GM12878 (cell line): Measurements from ENCODE around the gene LPCAT4. TPM values are rescaled to one million over a fixed set of nuclear protein-coding genes. Genes with fewer than 3 reads are reported as not detected.

Experiments used
- ATAC-seq: fragments of 200-7000 bp; cut with Tn5 transposase; 3 replicates; pipeline ENCODE4 v1.9.1; 2020; ENCODE audit warnings: mild to moderate bottlenecking, moderate library complexity
- BruUV-seq: library from RNA; stranded (reverse); fragments of 400-500 nt; replicated peaks from 2 replicates; lab custom pipeline; 2021; lab: Mats Ljungman, UMichigan
- CTCF ChIA-PET: fragments of 300-600 bp; sonication (Branson Sonifier 250); formaldehyde crosslinking; extraction: SDS; loops from one replicate; lab custom pipeline; 2021; ENCODE audit warnings: inconsistent platforms; lab: Yijun Ruan, JAX
- POLR2A ChIA-PET: fragments of 350-600 bp; formaldehyde crosslinking; extraction: SDS; loops from one replicate; lab custom pipeline; 2021; ENCODE audit warnings: inconsistent platforms; lab: Charles Lee
- RAD21 ChIA-PET: fragments of 300-600 bp; sonication (Branson Sonifier 250); formaldehyde crosslinking; loops from one replicate; lab custom pipeline; 2023; ENCODE audit warnings: antibody characterized with exemption; ENCODE audit not compliant: unreplicated experiment; lab: Charles Lee
- SMC1A ChIA-PET: fragments of 300-600 bp; sonication (Branson Sonifier 250); formaldehyde crosslinking; loops from one replicate; lab custom pipeline; 2023; ENCODE audit not compliant: unreplicated experiment, uncharacterized antibody; lab: Charles Lee
- DNase-seq: peaks from one replicate; pipeline ENCODE4 v3.0.0-alpha.2; 2011; ENCODE audit warnings: low read depth, low spot score
- FAIRE-seq: peaks from 3 replicates; lab custom pipeline; 2011; peaks lifted over from hg19 to GRCh38; lab: Jason Lieb, UNC
- H2AFZ ChIP-seq: 2 replicates; pipeline ENCODE4 v1.6.0; 2011; ENCODE audit warnings: low read depth, low read length, control low read depth; ENCODE audit not compliant: control insufficient read depth
- H3K27ac ChIP-seq: 2 replicates; pipeline ENCODE4 v1.5.1; 2011; ENCODE audit warnings: control low read depth; ENCODE audit not compliant: control insufficient read depth, insufficient read depth
- H3K27me3 ChIP-seq, 2 experiments: replicated peaks in 1 of 2; 2 replicates each; pipeline versions ENCODE4 v1.6.0 to v1.6.1; 2011; ENCODE audit warnings: low read length in 1 of 2; ENCODE audit not compliant: control insufficient read depth in 2 of 2, insufficient read depth in 2 of 2
- H3K36me3 ChIP-seq, 2 experiments: 2 replicates each; pipeline ENCODE4 v1.5.1; 2011; ENCODE audit warnings: low read length in 1 of 2; ENCODE audit not compliant: control insufficient read depth in 2 of 2, insufficient read depth in 2 of 2
- H3K4me1 ChIP-seq: 2 replicates; pipeline ENCODE4 v1.6.1; 2011; ENCODE audit warnings: mild to moderate bottlenecking, low read length, moderate library complexity, mixed read lengths; ENCODE audit not compliant: control insufficient read depth, insufficient read depth
- H3K4me2 ChIP-seq: 2 replicates; pipeline ENCODE4 v1.6.0; 2011; ENCODE audit warnings: control low read depth; ENCODE audit not compliant: control insufficient read depth, insufficient read depth
- H3K4me3 ChIP-seq: fragments of 200-600 bp; sonication (generic); 2 replicates; pipeline ENCODE4 v1.5.1; 2016
- H3K79me2 ChIP-seq: 2 replicates; pipeline ENCODE4 v1.6.0; 2011; ENCODE audit warnings: low read length; ENCODE audit not compliant: control insufficient read depth, insufficient read depth
- H3K9ac ChIP-seq: 2 replicates; pipeline ENCODE4 v1.8.0; 2011; ENCODE audit warnings: low read length, control low read depth, mixed read lengths; ENCODE audit not compliant: control insufficient read depth, insufficient read depth
- H3K9me3 ChIP-seq: replicated peaks from 3 replicates; pipeline ENCODE4 v1.5.1; 2011; ENCODE audit warnings: mild to moderate bottlenecking, low read length; ENCODE audit not compliant: control insufficient read depth, insufficient read depth
- H4K20me1 ChIP-seq: 2 replicates; pipeline ENCODE4 v1.6.0; 2011; ENCODE audit not compliant: control insufficient read depth, insufficient read depth
- E2F4 ChIP-seq: IDR thresholded peaks from 2 replicates; pipeline ENCODE4 v1.6.1; 2012; ENCODE audit warnings: low read depth, low read length, improper control_type of control experiment
- EZH2 ChIP-seq: IDR thresholded peaks from 2 replicates; pipeline ENCODE4 v1.6.1; 2012; ENCODE audit warnings: low read depth, mild to moderate bottlenecking, control low read depth, inconsistent platforms, low read length, borderline replicate concordance; ENCODE audit not compliant: control insufficient read depth
- KAT2A ChIP-seq: conservative IDR thresholded peaks from 2 replicates; pipeline ENCODE4 v1.6.1; 2011; ENCODE audit warnings: low read depth, low read length; ENCODE audit not compliant: control insufficient read depth
- RELA ChIP-seq: fragments of 450-650 bp; IDR thresholded peaks from 2 replicates; pipeline ENCODE4 v1.8.0; 2014; ENCODE audit warnings: borderline replicate concordance; ENCODE audit not compliant: partially characterized antibody
- SIX5 ChIP-seq: IDR thresholded peaks from 2 replicates; pipeline ENCODE4 v1.6.1; 2011; ENCODE audit warnings: mild to moderate bottlenecking, low read depth, low read length, moderate library complexity; ENCODE audit not compliant: severe bottlenecking
- ZZZ3 ChIP-seq: IDR thresholded peaks from 2 replicates; pipeline ENCODE4 v1.6.1; 2011; ENCODE audit warnings: low read depth; ENCODE audit not compliant: control insufficient read depth, insufficient read length
- WGBS: methylation state at CpG from one replicate; pipeline ENCODE4 v1.1.6; 2016; ENCODE audit warnings: low lambda C conversion rate; ENCODE audit not compliant: insufficient replicate concordance, insufficient coverage; ENCODE audit errors: missing lambda C conversion rate; 5-methylcytosine and 5-hydroxymethylcytosine counted together
- in situ Hi-C: fragments of 300-500 bp; cut with MboI; formaldehyde crosslinking; loops from 9 replicates; pipeline ENCODE4 v1.14.3; 2018; ENCODE audit warnings: mixed read lengths
- intact Hi-C: fragments of 100-400 bp; cut with micrococcal nuclease; formaldehyde crosslinking; loops from one replicate; pipeline ENCODE4 v1.14.2; 2022; ENCODE audit not compliant: unreplicated experiment
- polyA plus RNA-seq, 11 experiments: library from polyadenylated mRNA; depleted of rRNA in 4 of 11; unstranded in 6 of 11; stranded (reverse) in 5 of 11; fragments of >200 nt; fragmentation: Nextera tagmentation in 4 of 11; fragmentation: Illumina TruSeq in 1 of 11; extraction: Ambion mirVana in 4 of 11; extraction: Trizol in 1 of 11; gene quantifications; 1 replicate in 1 of 11; 2 replicates in 10 of 11; pipeline versions ENCODE4 v1.2.1 to v1.2.3, GENCODE V29; 2011 to 2016; ENCODE audit warnings: inconsistent platforms in 2 of 11, missing spikeins in 2 of 11, low read depth in 1 of 11
- total RNA-seq, 4 experiments: library from RNA; depleted of rRNA in 3 of 4; stranded (reverse); fragments of >200 nt in 3 of 4; fragmentation: Illumina TruSeq in 1 of 4; extraction: Trizol in 1 of 4; gene quantifications; 2 replicates each; pipeline versions ENCODE4 v1.2.1 to v1.2.3, GENCODE V29; 2013 to 2021
- TF ChIP-seq, protein P1 (sequence below): fragments of 450-650 bp; IDR thresholded peaks from 2 replicates; pipeline ENCODE4 v1.6.1; 2017; ENCODE audit warnings: mild to moderate bottlenecking

Gene LPCAT4
- total and polyA plus RNA-seq, 10 of the 15 experiments (the other 5 are each of a cell fraction or from before 2014, with no cell fraction given) = 14.4 to 57.2 (median 33.0) TPM

DNA sequence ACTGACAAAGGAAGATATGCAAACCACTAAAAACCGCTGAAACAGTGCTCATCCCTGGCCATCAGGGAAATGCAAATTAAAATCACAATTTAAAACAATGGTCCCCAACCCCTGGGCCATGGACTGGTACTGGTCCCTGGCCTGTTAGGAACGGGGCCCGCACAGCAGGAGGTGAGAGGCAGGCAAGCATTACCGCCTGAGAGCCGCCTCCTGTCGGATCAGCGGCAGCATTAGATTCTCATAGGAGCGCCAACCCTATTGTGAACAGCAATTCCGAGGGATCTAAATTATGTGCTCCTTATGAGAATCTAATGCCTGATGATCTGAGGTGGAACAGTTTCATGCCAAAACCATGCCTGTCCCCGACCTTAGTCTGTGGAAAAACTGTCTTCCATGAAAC is 43.8 kb downstream of the LPCAT4 start:
- H3K9ac ChIP-seq = no peak overlapping the region
- H3K4me3 ChIP-seq = no peak overlapping the region
- H3K4me1 ChIP-seq = peaks cover 25% of the 10 kb centered on the region
- no TSS peak for BruUV-seq
- SMC1A ChIA-PET = interaction anchor here (0.7 to 6.5 kb wide), 2 partner anchors 10 to 14 kb away, joined by 4 to 89 read pairs; partner anchors contain the start of gene SLC12A6
- H4K20me1 ChIP-seq = no peaks in the 10 kb centered on the region
- in situ Hi-C loops = no loop called here
- CTCF ChIA-PET = no interaction called here
- H2AFZ ChIP-seq = no peak overlapping the region
- no peak overlapping the region for H3K4me2 ChIP-seq
- H3K36me3 ChIP-seq = no peaks in the 10 kb centered on the region; a peak in 1 of 4 replicates
- no peaks in the 10 kb centered on the region; the same call in 2 of the 3 replicates for H3K9me3 ChIP-seq
- FAIRE-seq = no peak
- no peaks in the 10 kb centered on the region for H3K27me3 ChIP-seq
- RAD21 ChIA-PET = no interaction called here
- TF ChIP-seq, protein P1, sequence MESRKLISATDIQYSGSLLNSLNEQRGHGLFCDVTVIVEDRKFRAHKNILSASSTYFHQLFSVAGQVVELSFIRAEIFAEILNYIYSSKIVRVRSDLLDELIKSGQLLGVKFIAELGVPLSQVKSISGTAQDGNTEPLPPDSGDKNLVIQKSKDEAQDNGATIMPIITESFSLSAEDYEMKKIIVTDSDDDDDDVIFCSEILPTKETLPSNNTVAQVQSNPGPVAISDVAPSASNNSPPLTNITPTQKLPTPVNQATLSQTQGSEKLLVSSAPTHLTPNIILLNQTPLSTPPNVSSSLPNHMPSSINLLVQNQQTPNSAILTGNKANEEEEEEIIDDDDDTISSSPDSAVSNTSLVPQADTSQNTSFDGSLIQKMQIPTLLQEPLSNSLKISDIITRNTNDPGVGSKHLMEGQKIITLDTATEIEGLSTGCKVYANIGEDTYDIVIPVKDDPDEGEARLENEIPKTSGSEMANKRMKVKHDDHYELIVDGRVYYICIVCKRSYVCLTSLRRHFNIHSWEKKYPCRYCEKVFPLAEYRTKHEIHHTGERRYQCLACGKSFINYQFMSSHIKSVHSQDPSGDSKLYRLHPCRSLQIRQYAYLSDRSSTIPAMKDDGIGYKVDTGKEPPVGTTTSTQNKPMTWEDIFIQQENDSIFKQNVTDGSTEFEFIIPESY = peak; percentile 89
- TF ChIP-seq KAT2A = no peak
- no peak for TF ChIP-seq SIX5
- TF ChIP-seq ZZZ3 = no peak
- TF ChIP-seq E2F4 = no peak
- no peak for TF ChIP-seq EZH2
- TF ChIP-seq RELA = no peak
- no peak for DNase-seq
- H3K27ac ChIP-seq = no peak overlapping the region
- 89% methylated on average over 10 of the region's 10 CpGs for WGBS
- intact Hi-C loops = no loop called here
- no peak for ATAC-seq
- peaks cover 82% of the 10 kb centered on the region for H3K79me2 ChIP-seq
- POLR2A ChIA-PET = interaction anchor here (3.3 kb wide), 1 partner anchor 13 kb away, joined by 26 read pairs; the partner anchor contains the start of gene SLC12A6
